HepG2 (cell line): ENCODE measurements around the gene CFAP61. TPM values are rescaled to one million over a fixed set of nuclear protein-coding genes. Genes with fewer than 3 reads are reported as not detected.

Experiments
- BCL6 ChIP-seq: IDR thresholded peaks from 2 replicates; pipeline ENCODE4 v1.6.1; 2016; ENCODE audit warnings: missing genetic modification reagents, missing compliant biosample characterization
- CREBL2 ChIP-seq: sonication (generic); formaldehyde crosslinking; IDR thresholded peaks from 2 replicates; pipeline ENCODE4 v1.8.1; 2023; ENCODE audit warnings: missing genetic modification reagents, mild to moderate bottlenecking, borderline replicate concordance
- DRAP1 ChIP-seq: IDR thresholded peaks from 2 replicates; pipeline ENCODE4 v1.6.1; 2016; ENCODE audit warnings: missing genetic modification reagents, missing compliant biosample characterization
- GTF2F1 ChIP-seq: fragments of 150-350 bp; IDR thresholded peaks from 2 replicates; pipeline ENCODE4 v1.6.1; 2014; ENCODE audit warnings: low read length
- HIVEP1 ChIP-seq: sonication (generic); formaldehyde crosslinking; IDR thresholded peaks from 2 replicates; pipeline ENCODE4 v1.4.0; 2020; ENCODE audit warnings: mild to moderate bottlenecking, missing genetic modification reagents
- HOXA9 ChIP-seq: sonication (generic); formaldehyde crosslinking; IDR thresholded peaks from 2 replicates; pipeline ENCODE4 v1.8.1; 2022; ENCODE audit warnings: missing genetic modification reagents, mild to moderate bottlenecking, moderate library complexity, borderline replicate concordance
- KAT2B ChIP-seq: fragments of 150-350 bp; IDR thresholded peaks from 2 replicates; pipeline ENCODE4 v1.6.1; 2014; ENCODE audit warnings: low read depth, low read length, borderline replicate concordance
- MZF1 ChIP-seq: sonication (generic); formaldehyde crosslinking; IDR thresholded peaks from 2 replicates; pipeline ENCODE4 v1.8.1; 2023; ENCODE audit warnings: mild to moderate bottlenecking, missing genetic modification reagents, borderline replicate concordance
- NCOR1 ChIP-seq: fragments of 200-600 bp; sonication (generic); IDR thresholded peaks from 2 replicates; pipeline ENCODE4 v1.7.0; 2017; ENCODE audit warnings: antibody characterized with exemption, low read length, borderline replicate concordance
- NFE2L2 ChIP-seq: fragments of 150-350 bp; IDR thresholded peaks from 2 replicates; pipeline ENCODE4 v1.6.1; 2014; ENCODE audit warnings: low read length
- PITX1 ChIP-seq: sonication (generic); formaldehyde crosslinking; IDR thresholded peaks from 2 replicates; pipeline ENCODE4 v1.5.1; 2020; ENCODE audit warnings: mild to moderate bottlenecking, missing genetic modification reagents
- POGZ ChIP-seq: sonication (generic); formaldehyde crosslinking; IDR thresholded peaks from 2 replicates; pipeline ENCODE4 v1.4.0; 2020; ENCODE audit warnings: mild to moderate bottlenecking, missing genetic modification reagents
- RBFOX2 ChIP-seq: fragments of 200-400 bp; formaldehyde crosslinking; IDR thresholded peaks from 2 replicates; pipeline ENCODE4 v1.6.1; 2017; ENCODE audit warnings: low read depth, mild to moderate bottlenecking, low read length
- SMAD9 ChIP-seq: sonication (generic); formaldehyde crosslinking; IDR thresholded peaks from 2 replicates; pipeline ENCODE4 v1.5.1; 2020; ENCODE audit warnings: mild to moderate bottlenecking, missing genetic modification reagents
- SNAPC5 ChIP-seq: sonication (generic); formaldehyde crosslinking; IDR thresholded peaks from 2 replicates; pipeline ENCODE4 v1.8.1; 2023; ENCODE audit warnings: mild to moderate bottlenecking, missing genetic modification reagents, borderline replicate concordance
- TFDP1 ChIP-seq: IDR thresholded peaks from 2 replicates; pipeline ENCODE4 v1.6.1; 2016; ENCODE audit warnings: missing compliant biosample characterization, missing genetic modification reagents, borderline replicate concordance
- TGIF2 ChIP-seq: IDR thresholded peaks from 2 replicates; pipeline ENCODE4 v1.6.1; 2016; ENCODE audit warnings: control low read depth, missing compliant biosample characterization
- THRA ChIP-seq: sonication (generic); formaldehyde crosslinking; IDR thresholded peaks from 2 replicates; pipeline ENCODE4 v1.4.0; 2020; ENCODE audit warnings: missing genetic modification reagents, borderline replicate concordance
- WIZ ChIP-seq: sonication (generic); formaldehyde crosslinking; IDR thresholded peaks from 2 replicates; pipeline ENCODE4 v1.5.1; 2020; ENCODE audit warnings: mild to moderate bottlenecking, missing genetic modification reagents
- ZC3H4 ChIP-seq: sonication (generic); formaldehyde crosslinking; IDR thresholded peaks from 2 replicates; pipeline ENCODE4 v1.4.0; 2020; ENCODE audit warnings: missing genetic modification reagents, borderline replicate concordance
- ZNF160 ChIP-seq: sonication (generic); formaldehyde crosslinking; IDR thresholded peaks from 2 replicates; pipeline ENCODE4 v1.8.0; 2022; ENCODE audit warnings: mild to moderate bottlenecking, inconsistent platforms, missing genetic modification reagents
- ZNF225 ChIP-seq: sonication (generic); formaldehyde crosslinking; IDR thresholded peaks from 2 replicates; pipeline ENCODE4 v1.4.0; 2020; ENCODE audit warnings: mild to moderate bottlenecking, missing genetic modification reagents
- ZNF230 ChIP-seq: sonication (generic); formaldehyde crosslinking; IDR thresholded peaks from 2 replicates; pipeline ENCODE4 v1.4.0; 2020; ENCODE audit warnings: mild to moderate bottlenecking, missing genetic modification reagents
- ZNF280B ChIP-seq: sonication (generic); formaldehyde crosslinking; IDR thresholded peaks from 2 replicates; pipeline ENCODE4 v1.5.0; 2020; ENCODE audit warnings: missing genetic modification reagents, mild to moderate bottlenecking, borderline replicate concordance
- ZNF446 ChIP-seq: sonication (generic); formaldehyde crosslinking; IDR thresholded peaks from 2 replicates; pipeline ENCODE4 v1.5.0; 2020; ENCODE audit warnings: mild to moderate bottlenecking, missing genetic modification reagents
- ZNF556 ChIP-seq: sonication (generic); formaldehyde crosslinking; IDR thresholded peaks from 2 replicates; pipeline ENCODE4 v1.4.0; 2020; ENCODE audit warnings: mild to moderate bottlenecking, missing genetic modification reagents, borderline replicate concordance
- ZNF691 ChIP-seq: sonication (generic); formaldehyde crosslinking; IDR thresholded peaks from 2 replicates; pipeline ENCODE4 v1.4.0; 2020; ENCODE audit warnings: missing genetic modification reagents, low read depth, mild to moderate bottlenecking, borderline replicate concordance
- polyA plus RNA-seq, 8 experiments: library from polyadenylated mRNA; depleted of rRNA in 3 of 8; stranded (reverse) in 7 of 8; unstranded in 1 of 8; fragments of >200 nt; fragmentation: Illumina TruSeq in 4 of 8; extraction: Trizol in 4 of 8; gene quantifications; 2 replicates each; pipeline versions ENCODE4 v1.2.1 to v1.2.3, GENCODE V29; 2011 to 2016; ENCODE audit warnings: low read depth in 4 of 8, missing spikeins in 1 of 8, mixed read lengths in 1 of 8; ENCODE audit not compliant: insufficient read depth in 1 of 8
- total RNA-seq, 5 experiments: library from RNA; depleted of rRNA; stranded (reverse); fragments of >200 nt; fragmentation: Illumina TruSeq; extraction: Trizol; gene quantifications; 2 replicates each; pipeline ENCODE4 v1.2.3, GENCODE V29; 2016; ENCODE audit warnings: low read depth in 1 of 5

The CFAP61 gene
- total and polyA plus RNA-seq, 2 of the 13 experiments (the other 11 are each of a cell fraction or from before 2014, with no cell fraction given): 0.27 TPM; not detected in 1

GRCh38 chr20:20297181-20297580 lies 244.8 kb downstream of the CFAP61 start (continued):
- TF ChIP-seq TFDP1: no peak
- TF ChIP-seq GTF2F1: no peak
- TF ChIP-seq MZF1: no peak
- peak; percentile 55; the same call in 1 of the 2 replicates for TF ChIP-seq ZNF556
- TF ChIP-seq HIVEP1: no peak
- TF ChIP-seq ZNF225: no peak
- 0 out of 2 replicates have a peak, but pooled peaks have one; percentile 20 for TF ChIP-seq NCOR1
- TF ChIP-seq POGZ (CRISPR knock-in tag): peak; percentile 50; the same call in 1 of the 2 replicates
- no peak for TF ChIP-seq KAT2B
- TF ChIP-seq BCL6 (CRISPR knock-in tag): peak; percentile 76
- no peak for TF ChIP-seq TGIF2
- TF ChIP-seq NFE2L2: no peak
- no peak for TF ChIP-seq HOXA9 (CRISPR knock-in tag)
- TF ChIP-seq ZNF446 (CRISPR knock-in tag): no peak
- no peak for TF ChIP-seq ZNF691
- TF ChIP-seq SMAD9 (CRISPR knock-in tag): no peak
- TF ChIP-seq ZNF280B (CRISPR knock-in tag): no peak
- no peak for TF ChIP-seq THRA (CRISPR knock-in tag)
- TF ChIP-seq RBFOX2: no peak
- TF ChIP-seq SNAPC5 (CRISPR knock-in tag): no peak
- TF ChIP-seq CREBL2 (CRISPR knock-in tag): no peak
- no peak for TF ChIP-seq ZC3H4 (CRISPR knock-in tag)
- TF ChIP-seq ZNF230 (CRISPR knock-in tag): no peak
- TF ChIP-seq PITX1: peak; percentile 69
- no peak for TF ChIP-seq ZNF160 (CRISPR knock-in tag)
- no peak for TF ChIP-seq WIZ (CRISPR knock-in tag)
- no peak for TF ChIP-seq DRAP1
